Stimulated activated CD4-positive, alpha-beta T cell treated with anti-CD3 and anti-CD28 coated beads, Interleukin-15, amount 100 ng/mL, for 1 hour (primary cell): ENCODE data around the gene CCDC182.

ENCODE experiments used
- DNase-seq, 2 donors: peaks; one replicate each; pipeline ENCODE4 v3.0.0-alpha.2; 2020; ENCODE audit warnings: low read depth in 1 of 2, low spot score in 1 of 2

Gene CCDC182

DNA sequence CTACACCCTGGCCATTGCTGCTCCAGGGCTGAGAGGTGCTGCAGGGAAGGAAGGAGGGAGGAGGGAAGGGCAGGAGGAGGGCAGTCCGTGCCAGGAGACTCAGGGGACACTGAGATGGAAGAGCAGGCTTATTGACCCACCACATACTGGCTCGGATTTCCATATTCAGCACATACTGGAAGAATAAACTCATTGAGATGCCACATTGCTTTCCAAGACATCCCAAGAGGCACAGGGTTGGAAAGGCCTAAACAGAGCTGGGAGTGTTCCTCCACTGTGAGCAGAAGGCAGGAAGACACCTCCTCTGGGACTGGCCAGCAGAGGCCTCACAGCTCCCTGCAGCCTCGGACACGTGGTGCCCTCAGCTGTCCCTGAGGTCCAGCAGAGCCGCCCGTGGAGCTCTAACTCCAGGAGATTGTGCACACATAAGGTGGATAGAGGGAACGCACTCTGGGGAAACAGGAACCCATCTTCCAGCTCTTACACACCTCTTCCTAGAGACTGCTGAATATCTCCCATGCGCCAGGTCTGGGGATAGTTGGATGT, 17.4 kb downstream of the CCDC182 start:
- DNase-seq: no peak

GRCh38 chr17:57726838-57727237, 18.3 kb downstream of the CCDC182 start:
- DNase-seq: no peak

GRCh38 chr17:57726213-57726790, 18.8 kb downstream of the CCDC182 start:
- DNase-seq: no peak

GRCh38 chr17:57724729-57725125, 20.4 kb downstream of the CCDC182 start:
- no peak for DNase-seq

DNA sequence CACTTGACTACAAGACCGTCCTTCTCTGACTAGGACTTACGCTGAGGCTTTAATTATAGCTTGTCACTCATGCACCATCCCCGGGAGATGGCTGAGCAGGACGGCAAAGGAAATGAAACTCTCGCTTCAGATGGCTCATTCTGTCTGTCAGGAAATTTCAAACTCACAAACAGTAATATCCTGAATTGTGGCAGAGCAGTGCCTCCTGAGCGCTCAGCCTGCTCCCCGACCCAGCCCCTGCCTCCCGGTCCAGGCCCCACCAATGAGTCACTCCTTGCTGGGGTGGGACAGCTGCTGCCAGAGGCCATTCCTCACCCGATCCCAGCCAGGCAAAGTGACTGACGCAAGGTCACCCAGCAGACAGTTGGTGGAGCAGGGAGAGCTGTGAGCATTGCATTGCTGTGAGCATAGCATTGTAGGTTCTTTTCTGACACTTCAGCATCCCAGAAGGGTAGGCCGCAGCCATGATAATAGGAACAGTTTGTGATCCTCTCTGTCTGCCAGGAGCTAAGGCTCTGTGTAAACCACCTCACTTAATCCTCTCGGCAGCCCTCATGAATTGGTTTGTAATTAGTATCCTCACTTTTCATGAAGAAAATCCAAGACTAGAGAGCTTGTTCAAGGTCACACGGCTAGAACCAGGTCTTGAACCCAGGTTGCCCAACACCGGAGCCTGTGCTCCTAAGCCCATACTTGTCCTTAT, 20.9 kb downstream of the CCDC182 start:
- no peak for DNase-seq

GRCh38 chr17:57723427-57724025, 21.6 kb downstream of the CCDC182 start:
- no peak for DNase-seq

- no peak for DNase-seq
Measured at GRCh38 chr17:57722704-57723043, 22.4 kb downstream of the CCDC182 start.

DNA sequence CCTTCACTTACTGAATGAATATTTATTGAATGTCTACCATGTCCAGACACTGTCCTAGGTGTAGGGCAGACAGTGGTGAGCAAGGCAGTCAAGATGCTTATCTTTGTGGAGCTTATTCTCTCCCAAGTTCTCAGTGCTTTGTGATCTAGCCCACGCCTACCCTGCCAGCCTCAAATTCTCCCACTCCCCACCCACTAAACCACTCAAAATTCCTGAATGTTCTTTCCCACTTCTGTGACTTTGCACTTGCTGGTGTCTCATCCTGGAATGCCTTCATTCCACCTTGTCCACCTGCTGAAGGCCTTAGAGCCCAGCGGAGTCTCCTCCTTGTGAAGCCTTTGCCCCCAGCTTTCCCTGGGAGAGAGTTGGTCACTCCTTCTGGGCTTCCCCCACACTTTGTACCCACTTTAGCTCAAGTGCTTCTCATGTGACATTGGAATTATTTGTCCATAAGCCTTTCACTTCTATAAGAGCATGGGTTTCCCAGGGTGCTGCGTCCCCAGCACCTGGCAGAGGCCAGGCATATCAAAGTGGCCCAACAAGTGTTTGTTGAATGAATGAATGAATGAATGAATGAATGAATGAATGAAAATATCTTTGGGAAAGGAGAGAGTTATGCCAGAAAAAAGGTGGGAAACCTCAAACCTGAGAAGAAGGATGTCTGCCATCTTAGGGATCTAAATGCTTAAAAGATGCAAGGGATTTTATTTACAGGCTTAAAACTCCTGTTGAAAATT, 23.0 kb downstream of the CCDC182 start:
- DNase-seq: no peak

DNA sequence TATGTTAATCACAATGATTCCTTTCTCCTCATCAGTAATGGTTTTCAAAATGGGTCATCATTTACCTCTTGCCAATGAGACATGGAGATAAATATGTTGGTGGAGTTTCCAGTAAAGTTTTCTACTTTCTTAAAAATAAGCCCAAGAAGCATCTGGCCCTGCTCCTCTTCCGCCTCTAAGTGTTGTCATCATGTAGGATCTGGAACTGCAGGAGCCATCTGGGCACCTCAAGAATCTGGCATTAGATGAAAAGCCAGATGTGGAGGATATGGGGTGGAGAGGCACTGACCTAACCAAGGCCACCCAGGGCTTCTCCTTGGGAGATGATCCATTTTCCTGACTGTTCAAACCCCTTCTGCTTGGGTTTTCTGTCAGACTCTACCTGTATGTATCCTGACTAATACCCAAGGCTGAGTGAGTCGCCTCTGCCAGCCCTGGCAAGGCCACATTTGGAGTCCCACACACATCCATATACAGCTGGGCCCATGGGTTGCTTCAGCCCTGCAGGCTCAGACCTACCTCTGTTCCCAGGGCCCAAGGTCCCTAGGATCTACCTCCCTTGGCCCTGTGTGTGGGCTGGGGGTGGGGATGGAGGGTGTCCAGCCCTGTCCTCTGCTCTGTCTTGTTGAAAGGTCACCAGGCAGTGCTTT, 24.6 kb downstream of the CCDC182 start:
- no peak for DNase-seq

DNA sequence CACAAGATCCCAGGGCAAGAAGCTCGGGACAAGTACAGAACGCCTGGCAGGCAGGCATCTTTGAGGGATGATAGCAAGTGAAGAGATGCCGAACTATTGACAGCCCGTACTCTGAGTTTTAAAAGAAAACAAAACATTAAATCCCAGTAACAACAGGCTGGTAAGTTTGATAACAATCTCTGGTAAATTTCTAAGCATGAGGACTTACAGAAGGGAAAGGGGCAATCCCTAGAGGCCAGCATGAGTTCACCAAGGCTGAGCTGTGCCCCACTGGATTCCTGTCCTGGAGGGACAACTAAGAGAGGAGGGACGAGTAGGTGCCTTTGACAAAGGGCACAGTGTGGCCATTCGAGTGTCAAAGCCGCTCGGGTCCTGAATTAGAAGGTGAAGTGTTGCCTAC, 26.2 kb downstream of the CCDC182 start:
- DNase-seq: no peak

GRCh38 chr17:57715981-57716380, 29.1 kb downstream of the CCDC182 start:
- DNase-seq: no peak

DNA sequence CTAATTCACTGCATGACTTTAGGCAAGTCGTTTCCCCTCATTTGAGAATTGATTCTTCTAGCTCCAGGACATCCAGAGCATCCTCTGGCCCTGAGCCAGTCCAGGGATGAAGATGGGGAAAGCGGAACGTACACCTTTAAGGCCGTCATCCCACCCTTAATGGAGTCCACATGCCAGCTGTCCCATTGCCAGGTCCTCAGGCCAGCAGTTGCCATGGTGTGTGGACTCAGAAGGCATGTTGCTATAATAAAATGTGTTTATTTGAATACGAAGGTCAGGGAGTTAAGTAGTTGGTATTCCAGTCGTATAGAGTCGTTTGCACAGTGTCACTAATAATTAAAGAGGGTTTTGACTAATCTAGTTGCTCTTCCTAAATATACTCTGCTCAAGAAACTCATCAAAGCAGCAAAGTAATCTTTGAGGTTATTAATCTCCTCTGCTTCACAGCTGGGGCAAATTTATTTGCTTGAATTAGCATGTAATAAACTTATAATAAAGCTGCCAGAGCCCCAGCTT, 30.4 kb downstream of the CCDC182 start:
- no peak for DNase-seq

DNA sequence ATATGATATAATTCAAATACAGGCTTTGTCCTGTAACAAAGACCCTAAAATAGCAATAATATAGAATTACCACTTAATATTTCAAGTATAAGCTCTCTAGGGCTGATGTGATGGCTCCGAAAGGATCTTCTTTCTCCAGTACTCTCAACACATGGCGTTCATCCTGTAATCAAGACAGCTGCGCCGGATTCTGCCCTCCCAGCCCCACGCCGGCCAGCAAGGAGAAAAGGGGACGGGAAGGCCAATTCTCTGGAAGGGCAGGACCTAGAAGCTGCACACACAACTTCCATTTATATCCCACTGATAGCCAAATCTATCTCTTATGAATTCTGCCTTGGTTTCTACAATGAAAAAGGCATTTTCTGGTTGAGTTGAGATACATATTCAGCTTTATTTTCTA, 32.0 kb downstream of the CCDC182 start:
- no peak for DNase-seq

- DNase-seq: no peak
Measured at GRCh38 chr17:57708410-57708809, 36.7 kb downstream of the CCDC182 start.

- no peak for DNase-seq
Measured at GRCh38 chr17:57707892-57708291, 37.2 kb downstream of the CCDC182 start.

- no peak for DNase-seq
Measured at GRCh38 chr17:57706761-57707160, 38.3 kb downstream of the CCDC182 start.

DNA sequence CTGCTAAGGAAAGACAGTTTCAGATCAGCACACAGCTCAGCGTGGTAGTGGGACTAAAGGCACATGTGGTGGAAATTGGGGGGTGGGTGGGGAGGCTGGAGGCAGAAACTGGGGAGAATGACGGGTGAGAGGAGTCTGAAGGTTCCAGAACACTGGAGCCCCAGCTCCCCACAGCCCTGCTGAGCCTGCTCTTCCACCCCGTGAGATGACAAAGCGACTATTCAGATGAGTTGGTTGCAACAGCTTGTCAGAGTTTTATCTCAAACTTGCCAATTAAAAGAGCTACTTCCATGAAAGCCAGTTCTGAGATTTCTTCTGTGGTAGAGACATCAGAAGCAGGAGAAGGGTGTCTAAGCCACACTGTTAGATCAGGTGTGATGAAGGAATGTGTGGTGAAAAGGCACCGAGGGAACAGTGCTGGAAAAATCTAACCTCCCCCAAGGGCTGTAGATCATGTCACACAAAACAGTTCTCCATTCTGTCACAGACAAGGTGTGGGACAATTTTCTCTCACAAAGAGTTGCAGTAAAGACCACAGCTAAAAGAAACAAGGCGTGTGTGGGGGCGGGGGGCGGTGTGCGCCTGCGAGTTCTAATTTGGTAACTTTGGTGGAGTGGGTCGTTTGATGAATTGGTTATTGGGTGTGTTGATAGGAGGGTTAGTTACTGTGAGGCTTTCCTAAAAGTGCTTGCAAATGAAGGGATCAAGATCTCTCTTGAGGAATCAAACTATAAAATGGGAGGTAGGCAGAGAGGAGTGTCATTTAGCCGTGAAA, 39.0 kb downstream of the CCDC182 start:
- no peak for DNase-seq

DNA sequence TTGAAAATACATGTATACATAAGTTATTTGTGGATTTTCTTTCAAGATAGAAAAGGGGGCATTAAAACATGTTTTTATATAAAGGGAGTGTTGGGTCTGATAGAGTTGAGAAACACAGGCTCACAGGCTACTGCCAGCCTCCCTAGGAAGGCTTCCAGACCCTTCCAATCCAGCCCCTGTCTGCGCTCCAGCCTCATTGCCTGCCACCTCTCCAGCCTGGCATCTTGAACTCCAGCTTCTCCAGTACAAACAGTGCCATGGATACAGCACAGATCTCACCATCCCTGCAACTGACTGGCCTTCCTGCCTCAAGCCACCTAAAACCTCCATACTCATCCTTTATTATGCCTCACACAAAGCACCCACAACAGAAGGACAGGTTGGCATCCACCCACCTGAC, 40.7 kb downstream of the CCDC182 start:
- no peak for DNase-seq

GRCh38 chr17:57703273-57703672, 41.8 kb downstream of the CCDC182 start:
- no peak for DNase-seq

DNA sequence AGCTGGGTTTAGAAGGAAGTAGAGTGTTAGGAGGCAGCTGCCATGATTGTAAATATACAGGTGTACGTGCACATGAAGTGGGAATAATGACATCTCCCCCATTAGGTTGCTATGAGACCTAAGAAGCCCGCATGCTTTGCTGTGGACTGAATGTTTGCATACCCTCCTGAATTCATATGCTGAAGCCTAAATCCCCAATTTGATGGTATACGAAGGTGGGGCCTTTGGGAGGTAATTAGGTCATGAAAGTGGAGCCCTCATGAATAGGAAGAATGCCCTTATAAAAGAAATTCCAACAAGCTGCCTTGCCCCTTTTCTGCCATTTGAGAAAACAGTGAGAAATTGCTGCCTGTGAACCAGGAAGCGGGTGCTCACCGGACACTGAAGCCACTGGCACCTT, 44.0 kb downstream of the CCDC182 start:
- no peak for DNase-seq
